Measurements from ENCODE around the gene SARM1. TPM values are rescaled to one million over a fixed set of nuclear protein-coding genes. Genes with fewer than 3 reads are reported as not detected.

Gene SARM1
- total RNA-seq, 1 experiment from 2014 or later: 5.1 TPM

GRCh38 chr17:28399808-28400207 is 28.3 kb downstream of the SARM1 start:
- H4K91ac ChIP-seq (ENCODE audit: insufficient read length, low read depth, low read length): no peak overlapping the region
- H3K4me2 ChIP-seq (ENCODE audit: insufficient read depth, insufficient read length, low read length): no peak overlapping the region
- no peaks in the 10 kb centered on the region for H3K79me1 ChIP-seq (ENCODE audit: insufficient read depth, low read depth, low read length, poor library complexity, severe bottlenecking)
- H2AK5ac ChIP-seq (ENCODE audit: insufficient read length, low read length): no peak overlapping the region
- no peaks in the 10 kb centered on the region for H3K9me3 Mint-ChIP-seq
- TF ChIP-seq CTCF (conservative IDR thresholded peaks at IDR 0.05): no peak
- no peak overlapping the region for H2AFZ ChIP-seq (ENCODE audit: low read length)
- peaks cover 0 to 13% (median 5%) of the 10 kb centered on the region in 3 experiments; a peak in 3 of 7 replicates for H3K36me3 Mint-ChIP-seq (ENCODE audit: insufficient read depth in 1 of 3, low read depth in 3 of 3)
- H3K27me3 ChIP-seq (ENCODE audit: insufficient read depth, low read length): no peaks in the 10 kb centered on the region; the same call in 1 of the 2 replicates
- no peak overlapping the region for H3K4me3 Mint-ChIP-seq
- no peaks in the 10 kb centered on the region for H4K20me1 ChIP-seq (ENCODE audit: control insufficient read depth, insufficient read depth, insufficient read length)
- H3K4me1 Mint-ChIP-seq: peaks cover 33 to 43% of the 10 kb centered on the region in 2 experiments
- no peak overlapping the region for H3T11ph ChIP-seq (ENCODE audit: low read length)
- no peak overlapping the region for H2BK12ac ChIP-seq (ENCODE audit: insufficient read length, low read depth, low read length)
- H2BK120ac ChIP-seq (ENCODE audit: low read depth, low read length, poor library complexity, severe bottlenecking): no peak overlapping the region
- no peak overlapping the region for H3K27ac Mint-ChIP-seq
- no peak overlapping the region for H3K4ac ChIP-seq (ENCODE audit: low read depth, low read length)
- peaks cover 73% of the 10 kb centered on the region for H3K27me3 Mint-ChIP-seq (ENCODE audit: low read depth)
- H3K18ac ChIP-seq (ENCODE audit: insufficient read length, low read depth, low read length): no peak overlapping the region
- H3K79me2 ChIP-seq (ENCODE audit: insufficient read depth, low read length): no peaks in the 10 kb centered on the region
- H3K56ac ChIP-seq (ENCODE audit: insufficient read length, low read depth, low read length): no peak overlapping the region
- no peak overlapping the region for H3K14ac ChIP-seq (ENCODE audit: insufficient read depth, low read length)
- no peaks in the 10 kb centered on the region for H3K23me2 ChIP-seq (ENCODE audit: insufficient read length, low read depth, low read length, poor library complexity, severe bottlenecking)
- H3K4me1 ChIP-seq (ENCODE audit: insufficient read depth, low read length): peaks cover 6% of the 10 kb centered on the region; the same call in 1 of the 2 replicates
- no peak overlapping the region for H3K23ac ChIP-seq (ENCODE audit: insufficient read length, low read depth, low read length)
- H2BK15ac ChIP-seq (ENCODE audit: low read depth, low read length): no peak overlapping the region
- no peak for DNase-seq
- H3K27ac ChIP-seq (ENCODE audit: insufficient read length, low read depth, low read length): no peak overlapping the region
- no peak overlapping the region for H2BK5ac ChIP-seq (ENCODE audit: insufficient read length, low read length)
- no peak overlapping the region for H4K8ac ChIP-seq (replicated peaks; ENCODE audit: insufficient read length, low read depth, low read length)
- H4K5ac ChIP-seq (ENCODE audit: insufficient read length, low read depth, low read length): no peak overlapping the region
- WGBS (ENCODE audit: extremely low coverage, insufficient read length, low lambda C conversion rate): no CpG with 5 or more reads among the region's 4 CpGs
- no peak overlapping the region for H2BK20ac ChIP-seq (ENCODE audit: low read depth, low read length, poor library complexity, severe bottlenecking)
- H3K9ac ChIP-seq (ENCODE audit: extremely low read depth, insufficient read length, low read length): no peak overlapping the region
- no peaks in the 10 kb centered on the region for H3K9me3 ChIP-seq (ENCODE audit: control insufficient read depth, low read depth, low read length)

Data from H9 (cell line).